IMR-90 (cell line): ENCODE measurements around the gene TBCK. TPM values are rescaled to one million over a fixed set of nuclear protein-coding genes. Genes with fewer than 3 reads are reported as not detected.

Source experiments
- ATAC-seq: fragments of 200-7000 bp; cut with Tn5 transposase; 2 replicates; pipeline ENCODE4 v1.9.1; 2020; ENCODE audit warnings: low read depth, mild to moderate bottlenecking, moderate library complexity
- BruUV-seq: library from RNA; stranded (reverse); fragments of 400-500 nt; replicated peaks from 2 replicates; lab custom pipeline; 2021; lab: Mats Ljungman, UMichigan
- CTCF ChIA-PET: fragments of 300-600 bp; formaldehyde crosslinking; extraction: SDS; loops from one replicate; lab custom pipeline; 2021; ENCODE audit warnings: antibody characterized with exemption; lab: Yijun Ruan, JAX
- POLR2A ChIA-PET: fragments of 300-600 bp; sonication (Branson Sonifier 250); formaldehyde crosslinking; loops from one replicate; lab custom pipeline; 2022; ENCODE audit warnings: antibody characterized with exemption; ENCODE audit not compliant: unreplicated experiment; lab: Charles Lee
- DNase-seq: peaks from one replicate; pipeline ENCODE4 v3.0.0; 2013
- H2AFZ ChIP-seq: replicated peaks from 2 replicates; pipeline ENCODE3; 2013; ENCODE audit warnings: low read length, mild to moderate bottlenecking; ENCODE audit not compliant: poor library complexity
- H2AK5ac ChIP-seq: 2 replicates; pipeline ENCODE4 v1.6.1; 2013; ENCODE audit warnings: low read depth, low read length, inconsistent platforms
- H2AK9ac ChIP-seq: replicated peaks from 2 replicates; pipeline ENCODE3; 2013; ENCODE audit warnings: mild to moderate bottlenecking, low read depth, low read length, moderate library complexity; ENCODE audit not compliant: poor library complexity
- H2BK120ac ChIP-seq: 2 replicates; pipeline ENCODE4 v1.6.1; 2013; ENCODE audit warnings: low read depth, low read length, inconsistent platforms
- H2BK15ac ChIP-seq: 3 replicates; pipeline ENCODE4 v1.6.1; 2013; ENCODE audit warnings: low read depth, low read length, inconsistent platforms
- H2BK20ac ChIP-seq: 2 replicates; pipeline ENCODE4 v1.6.1; 2013; ENCODE audit warnings: low read depth, mild to moderate bottlenecking, inconsistent platforms, low read length, moderate library complexity
- H2BK5ac ChIP-seq: 2 replicates; pipeline ENCODE4 v1.6.1; 2013; ENCODE audit warnings: mild to moderate bottlenecking, low read depth, low read length, inconsistent platforms; ENCODE audit not compliant: poor library complexity, severe bottlenecking
- H3K14ac ChIP-seq: replicated peaks from 2 replicates; pipeline ENCODE4 v1.6.1; 2013; ENCODE audit warnings: low read depth, low read length, inconsistent platforms
- H3K18ac ChIP-seq: 2 replicates; pipeline ENCODE4 v1.6.1; 2013; ENCODE audit warnings: low read depth, low read length, control low read depth
- H3K23ac ChIP-seq: 2 replicates; pipeline ENCODE4 v1.6.1; 2013; ENCODE audit warnings: low read depth, low read length, inconsistent platforms
- H3K27ac ChIP-seq: 2 replicates; pipeline ENCODE4 v1.5.1; 2013; ENCODE audit warnings: mild to moderate bottlenecking, control low read depth, low read length; ENCODE audit not compliant: insufficient read depth
- H3K27me3 ChIP-seq: 2 replicates; pipeline ENCODE4 v1.6.1; 2013; ENCODE audit warnings: low read length; ENCODE audit not compliant: control insufficient read depth, insufficient read depth
- H3K36me3 ChIP-seq: 2 replicates; pipeline ENCODE4 v1.6.1; 2013; ENCODE audit warnings: low read length, mixed read lengths; ENCODE audit not compliant: control insufficient read depth, insufficient read depth
- H3K4ac ChIP-seq: 2 replicates; pipeline ENCODE4 v1.6.1; 2013; ENCODE audit warnings: low read depth, low read length, inconsistent platforms
- H3K4me1 ChIP-seq: 2 replicates; pipeline ENCODE4 v1.6.1; 2013; ENCODE audit warnings: low read length, mixed read lengths; ENCODE audit not compliant: control insufficient read depth, insufficient read depth
- H3K4me2 ChIP-seq: 2 replicates; pipeline ENCODE4 v1.6.1; 2013; ENCODE audit warnings: low read depth, mild to moderate bottlenecking, control low read depth, low read length, moderate library complexity
- H3K4me3 ChIP-seq: 2 replicates; pipeline ENCODE4 v1.5.1; 2013; ENCODE audit warnings: low read depth, mild to moderate bottlenecking, control low read depth, low read length, moderate library complexity; ENCODE audit not compliant: insufficient read depth
- H3K56ac ChIP-seq: 2 replicates; pipeline ENCODE4 v1.6.1; 2013; ENCODE audit warnings: low read length, inconsistent platforms; ENCODE audit not compliant: insufficient read depth; ENCODE audit errors: extremely low read depth
- H3K79me1 ChIP-seq, 2 experiments: 2 replicates each; pipeline ENCODE4 v1.6.1; 2013; ENCODE audit warnings: low read length in 2 of 2, inconsistent platforms in 1 of 2, low read depth in 1 of 2
- H3K9ac ChIP-seq: 2 replicates; pipeline ENCODE4 v1.6.1; 2013; ENCODE audit warnings: low read depth, low read length, control low read depth
- H3K9me1 ChIP-seq: 2 replicates; pipeline ENCODE4 v1.6.1; 2013; ENCODE audit warnings: low read length, inconsistent platforms; ENCODE audit not compliant: insufficient read depth
- H3K9me3 ChIP-seq: 2 replicates; pipeline ENCODE4 v1.6.1; 2013; ENCODE audit warnings: low read length; ENCODE audit not compliant: control insufficient read depth, insufficient read depth
- H4K20me1 ChIP-seq: 2 replicates; pipeline ENCODE4 v1.6.1; 2013; ENCODE audit warnings: low read length, inconsistent platforms; ENCODE audit not compliant: insufficient read depth
- H4K5ac ChIP-seq: 2 replicates; pipeline ENCODE4 v1.6.1; 2013; ENCODE audit warnings: mild to moderate bottlenecking, low read depth, low read length, control low read depth
- H4K8ac ChIP-seq, 2 experiments: 2 replicates each; pipeline ENCODE4 v1.6.1; 2013; ENCODE audit warnings: low read depth in 2 of 2, low read length in 2 of 2, control low read depth in 1 of 2, inconsistent platforms in 1 of 2
- H4K91ac ChIP-seq: 2 replicates; pipeline ENCODE4 v1.6.1; 2013; ENCODE audit warnings: low read depth, low read length, inconsistent platforms; ENCODE audit not compliant: insufficient read depth
- BHLHE40 ChIP-seq: fragments of 150-350 bp; IDR thresholded peaks from 2 replicates; pipeline ENCODE4 v1.6.1; 2016; ENCODE audit warnings: mild to moderate bottlenecking, low read depth, low read length
- CEBPB ChIP-seq: IDR thresholded peaks from 2 replicates; pipeline ENCODE4 v1.6.1; 2012; ENCODE audit warnings: low read depth, low read length, improper control_type of control experiment
- FOS ChIP-seq: fragments of 150-350 bp; IDR thresholded peaks from 2 replicates; pipeline ENCODE4 v1.6.1; 2016; ENCODE audit warnings: low read depth, low read length
- MAFK ChIP-seq: IDR thresholded peaks from 2 replicates; pipeline ENCODE4 v1.6.1; 2012; ENCODE audit warnings: low read depth, low read length, improper control_type of control experiment
- MAZ ChIP-seq: IDR thresholded peaks from 2 replicates; pipeline ENCODE4 v1.6.1; 2012; ENCODE audit warnings: low read depth, mild to moderate bottlenecking, low read length, improper control_type of control experiment, moderate library complexity, borderline replicate concordance
- MXI1 ChIP-seq: IDR thresholded peaks from 2 replicates; pipeline ENCODE4 v1.6.1; 2012; ENCODE audit warnings: low read depth, mild to moderate bottlenecking, low read length, moderate library complexity, borderline replicate concordance
- NFE2L2 ChIP-seq: fragments of 150-350 bp; IDR thresholded peaks from 2 replicates; pipeline ENCODE4 v1.6.1; 2016; ENCODE audit warnings: low read depth, mild to moderate bottlenecking, low read length
- POLR2A ChIP-seq: IDR thresholded peaks from 2 replicates; pipeline ENCODE4 v1.6.1; 2012; ENCODE audit warnings: mild to moderate bottlenecking, low read depth, low read length
- RAD21 ChIP-seq: IDR thresholded peaks from 2 replicates; pipeline ENCODE4 v1.6.1; 2012; ENCODE audit warnings: low read length, improper control_type of control experiment
- RCOR1 ChIP-seq: IDR thresholded peaks from 2 replicates; pipeline ENCODE4 v1.6.1; 2012; ENCODE audit warnings: mild to moderate bottlenecking, low read length, improper control_type of control experiment; ENCODE audit not compliant: insufficient replicate concordance
- RFX5 ChIP-seq: IDR thresholded peaks from 2 replicates; pipeline ENCODE4 v1.8.0; 2012; ENCODE audit warnings: low read depth, mild to moderate bottlenecking, low read length, moderate library complexity
- SMC3 ChIP-seq: fragments of 150-350 bp; IDR thresholded peaks from 2 replicates; pipeline ENCODE4 v1.6.1; 2016; ENCODE audit warnings: low read depth, mild to moderate bottlenecking, antibody characterized with exemption, low read length, moderate library complexity
- WGBS, 2 experiments: methylation state at CpG; one replicate each; pipeline versions ENCODE4 v1.1.5 to v1.1.7; 2013; ENCODE audit warnings: missing lambda C conversion rate in 2 of 2; ENCODE audit not compliant: insufficient read length in 1 of 2; ENCODE audit errors: extremely low coverage in 2 of 2; 5-methylcytosine and 5-hydroxymethylcytosine counted together
- dilution Hi-C: fragments of 300-500 bp; cut with HindIII; formaldehyde crosslinking; loops from one replicate; pipeline ENCODE4 v1.14.3; 2018; ENCODE audit warnings: low sequenced_read_pairs; ENCODE audit not compliant: unreplicated experiment
- in situ Hi-C: fragments of 300-500 bp; cut with MboI; formaldehyde crosslinking; loops from 3 replicates; pipeline ENCODE4 v1.14.3; 2019; ENCODE audit warnings: low sequenced_read_pairs, inconsistent platforms, mixed read lengths
- intact Hi-C: fragments of 100-400 bp; cut with micrococcal nuclease; formaldehyde crosslinking; loops from 2 replicates; pipeline ENCODE4 v1.10.0; 2022
- polyA plus RNA-seq, 3 experiments: library from polyadenylated mRNA; depleted of rRNA; stranded (reverse); fragments of >200 nt; gene quantifications; 2 replicates each; pipeline ENCODE4 v1.2.3, GENCODE V29; 2012; ENCODE audit warnings: low replicate concordance in 1 of 3
- total RNA-seq: library from RNA; depleted of rRNA; stranded (reverse); fragments of >200 nt; gene quantifications from 2 replicates; pipeline ENCODE4 v1.2.3, GENCODE V29; 2012
- TF ChIP-seq, protein P1 (sequence below): fragments of 150-350 bp; IDR thresholded peaks from 2 replicates; pipeline ENCODE4 v1.6.1; 2016; ENCODE audit warnings: low read depth, mild to moderate bottlenecking, low read length, moderate library complexity, borderline replicate concordance

TBCK gene
- total and polyA plus RNA-seq, 2 of the 4 experiments (the other 2 are of a cell fraction) = 10.7 to 29.9 TPM

DNA sequence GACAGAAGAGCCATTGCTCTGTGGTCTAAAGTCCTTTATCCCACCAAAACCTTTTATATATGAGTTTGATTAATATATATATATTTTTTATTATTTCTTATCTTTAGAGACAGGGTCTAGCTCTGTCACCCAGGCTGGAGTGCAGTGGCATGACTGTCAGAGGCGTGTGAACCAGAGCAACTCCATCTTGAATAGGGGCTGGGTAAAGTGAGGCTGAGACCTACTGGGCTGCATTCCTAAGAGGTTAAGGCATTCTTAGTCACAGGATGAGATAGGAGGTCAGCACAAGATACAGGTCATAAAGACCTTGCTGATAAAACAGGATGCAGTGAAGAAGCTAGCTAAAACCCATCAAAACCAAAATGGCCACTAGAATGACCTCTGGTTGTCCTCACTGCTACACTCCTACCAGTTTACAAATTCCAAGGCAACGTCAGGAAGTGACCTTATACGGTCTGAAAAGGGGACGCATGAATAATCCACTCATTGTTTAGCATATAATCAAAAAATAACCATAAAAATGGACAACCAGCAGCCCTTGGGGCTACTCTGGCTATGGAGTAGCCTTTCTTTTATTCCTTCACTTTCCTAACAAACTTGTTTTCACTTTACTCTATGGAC lies 10.5 kb downstream of the TBCK start:
- Histone ChIP-seq H3K36me3 (peaks cover 1% of the 10 kb centered on the region; the same call in 1 of the 2 replicates), H3K4ac (no peak overlapping the region), H3K14ac (no peak overlapping the region), H2BK20ac (no peak overlapping the region), H4K20me1 (no peaks in the 10 kb centered on the region), H2BK120ac (no peak overlapping the region), H2AK5ac (no peak overlapping the region), H3K18ac (no peak overlapping the region), H3K9me3 (no peaks in the 10 kb centered on the region), H4K5ac (no peak overlapping the region), H3K27ac (no peak overlapping the region), H3K9ac (no peak overlapping the region), H4K8ac (no peak overlapping the region), H2BK5ac (no peak overlapping the region), H3K4me2 (no peak overlapping the region), H2AK9ac (no peak overlapping the region), H3K56ac (no peak overlapping the region), H2AFZ (no peak overlapping the region), H3K9me1 (no peaks in the 10 kb centered on the region), H3K79me1 (peaks cover 10 to 19% of the 10 kb centered on the region in 2 experiments), H3K4me1 (peaks cover 2% of the 10 kb centered on the region; the same call in 1 of the 2 replicates), H2BK15ac (no peak overlapping the region), H3K27me3 (no peaks in the 10 kb centered on the region), H3K4me3 (no peak overlapping the region), H3K23ac (no peak overlapping the region), H4K91ac (no peak overlapping the region)
- in situ Hi-C loops (no loop called here), dilution Hi-C loops (no loop called here), intact Hi-C loops (no loop called here)
- ATAC-seq = no peak
- DNase-seq = no peak
- TF ChIP-seq FOS (no peak), MAFK (no peak), RCOR1 (no peak), MAZ (no peak), BHLHE40 (no peak), RAD21 (no peak), NFE2L2 (no peak), RFX5 (no peak), SMC3 (no peak), CEBPB (no peak), POLR2A (no peak), MXI1 (no peak)
- TF ChIP-seq, protein P1, sequence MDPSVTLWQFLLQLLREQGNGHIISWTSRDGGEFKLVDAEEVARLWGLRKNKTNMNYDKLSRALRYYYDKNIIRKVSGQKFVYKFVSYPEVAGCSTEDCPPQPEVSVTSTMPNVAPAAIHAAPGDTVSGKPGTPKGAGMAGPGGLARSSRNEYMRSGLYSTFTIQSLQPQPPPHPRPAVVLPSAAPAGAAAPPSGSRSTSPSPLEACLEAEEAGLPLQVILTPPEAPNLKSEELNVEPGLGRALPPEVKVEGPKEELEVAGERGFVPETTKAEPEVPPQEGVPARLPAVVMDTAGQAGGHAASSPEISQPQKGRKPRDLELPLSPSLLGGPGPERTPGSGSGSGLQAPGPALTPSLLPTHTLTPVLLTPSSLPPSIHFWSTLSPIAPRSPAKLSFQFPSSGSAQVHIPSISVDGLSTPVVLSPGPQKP = no peak
- no TSS peak for BruUV-seq
- no CpG with 5 or more reads among the region's 4 CpGs for WGBS, 2 experiments
- ChIA-PET POLR2A (no interaction called here), CTCF (interaction anchor here (0.6 kb wide), 1 partner anchor 949 kb away, joined by 3 read pairs; no protein-coding TSS in a partner anchor)
